ENCODE data around the gene LIPA. TPM values are rescaled to one million over a fixed set of nuclear protein-coding genes. Genes with fewer than 3 reads are reported as not detected.

The LIPA gene
- total and polyA plus RNA-seq, 9 of the 15 experiments (the other 6 are each of a cell fraction or from before 2014, with no cell fraction given) = 0.07 to 0.40 (median 0.15) TPM; not detected in 1

- BruUV-seq (replicated peaks) = no TSS peak
- no peaks in the 10 kb centered on the region for H3K9me3 ChIP-seq (replicated peaks; ENCODE audit: control insufficient read depth, insufficient read depth, low read depth, low read length)
- no peak overlapping the region for H3K4me2 ChIP-seq (ENCODE audit: insufficient read depth, low read length)
- intact Hi-C loops (cut with micrococcal nuclease) (no loop called here), in situ Hi-C loops (cut with MboI) (no loop called here)
- POLR2A ChIA-PET = interaction anchor here (0.6 kb wide), 1 partner anchor 217 kb away, joined by 3 read pairs; no protein-coding TSS in a partner anchor
- 0% methylated on average over 9 of the region's 12 CpGs for WGBS (ENCODE audit: insufficient coverage, low coverage, missing lambda C conversion rate)
- no peak for ATAC-seq
- no peak overlapping the region for H2AFZ ChIP-seq (ENCODE audit: low read depth, low read length)
- H3K4me3 ChIP-seq = no peak overlapping the region
- H3K27me3 ChIP-seq (ENCODE audit: control insufficient read depth in 2 of 2, insufficient read depth in 2 of 2, low read length in 2 of 2) = no peaks in the 10 kb centered on the region
- H3K36me3 ChIP-seq (ENCODE audit: control insufficient read depth, insufficient read depth, low read length) = no peaks in the 10 kb centered on the region
- no peaks in the 10 kb centered on the region for H3K9me1 ChIP-seq (ENCODE audit: control insufficient read depth, insufficient read depth, low read length)
- H3K27ac ChIP-seq (ENCODE audit: extremely low read depth, low read depth, low read length) = no peak overlapping the region
- TF ChIP-seq ATF4 (CRISPR knock-in tag; IDR thresholded peaks at IDR 0.05) (no peak), ZKSCAN8 (CRISPR knock-in tag; IDR thresholded peaks at IDR 0.05) (no peak), ZNF143 (CRISPR knock-in tag; IDR thresholded peaks at IDR 0.05) (no peak), ERF (CRISPR knock-in tag; IDR thresholded peaks at IDR 0.05) (no peak), RBFOX2 (IDR thresholded peaks at IDR 0.05; ENCODE audit: low read depth, low read length) (no peak), HNRNPK (IDR thresholded peaks at IDR 0.05; ENCODE audit: low read depth, low read length, poor library complexity, severe bottlenecking) (no peak)
- no peak overlapping the region for H3K9ac ChIP-seq (ENCODE audit: insufficient read depth in 1 of 2, low read depth in 2 of 2, low read length in 2 of 2)
- no peaks in the 10 kb centered on the region for H3K79me2 ChIP-seq (ENCODE audit: control insufficient read depth, insufficient read depth, low read length)
- H4K20me1 ChIP-seq (replicated peaks; ENCODE audit: control insufficient read depth, insufficient read depth, low read length) = no peaks in the 10 kb centered on the region
- CTCF ChIA-PET (ENCODE audit: low intra/inter-chr PET ratio) = no interaction called here
- no peak for FAIRE-seq
- no peak for DNase-seq (ENCODE audit: extremely low read depth in 1 of 4, low spot score in 3 of 4)
- H3K4me1 ChIP-seq (replicated peaks in 1 of 2; ENCODE audit: control insufficient read depth in 2 of 2, insufficient read depth in 2 of 2, low read length in 2 of 2) = no peaks in the 10 kb centered on the region
Observed at GRCh38 chr10:89235073-89235798, 16.3 kb downstream of the LIPA start.

Measured in K562 (cell line).